ENCODE results near the gene OR5D18. TPM values are rescaled to one million over a fixed set of nuclear protein-coding genes. Genes with fewer than 3 reads are reported as not detected.

Gene OR5D18
- total RNA-seq, 2 donors from 2014 or later = not detected

DNA sequence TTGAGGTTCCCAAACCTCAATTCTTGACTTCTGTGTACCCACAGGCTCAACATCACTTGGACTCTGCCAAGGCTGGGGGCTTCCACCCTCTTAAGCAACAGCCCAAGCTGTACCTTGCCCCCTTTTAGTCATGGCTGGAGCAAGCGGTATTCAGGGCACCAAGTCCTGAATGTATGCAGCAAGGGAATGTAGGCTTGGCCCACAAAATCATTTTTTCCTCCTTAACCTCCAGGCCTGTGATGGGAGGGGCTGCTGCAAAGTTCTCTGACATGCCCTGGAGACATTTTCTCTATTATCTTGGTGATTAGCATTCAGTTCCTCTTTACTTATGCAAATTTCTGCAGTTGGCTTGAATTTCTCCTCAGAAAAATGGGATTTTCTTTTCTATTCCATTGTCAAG is 13.2 kb upstream of the OR5D18 start:
- intact Hi-C loops (cut with DNase I) = no loop called here
- H3K27me3 ChIP-seq = no peaks in the 10 kb centered on the region

DNA sequence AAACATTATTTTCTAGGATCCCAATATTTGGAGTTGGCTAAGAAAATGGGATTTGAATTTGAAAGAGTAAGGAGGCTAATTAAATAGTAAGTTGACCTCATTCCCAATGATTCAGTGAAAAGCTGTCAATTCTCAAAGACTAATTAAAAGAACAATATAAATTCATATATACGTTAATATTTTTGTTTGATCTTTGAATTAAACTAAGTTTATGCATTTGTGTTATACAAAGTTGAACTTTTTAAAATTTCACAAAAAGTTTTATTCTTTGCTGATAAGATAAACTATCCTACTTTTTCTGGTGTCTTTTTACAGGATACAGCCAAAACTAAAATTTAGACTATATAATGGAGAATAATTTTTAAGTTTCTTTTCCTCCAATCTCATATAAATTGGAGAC is 8.4 kb upstream of the OR5D18 start, which contains the start of gene OR5L1:
OR5L1 (plus strand) TSS at position 301 of the 400 bp plus-strand sequence. CDS start 100 bp downstream, outside the sequence.
- no peaks in the 10 kb centered on the region for H3K9me3 ChIP-seq
- no peak for DNase-seq
- H3K36me3 ChIP-seq = no peaks in the 10 kb centered on the region
- no peak within 1 kb of the TSS for H3K4me3 ChIP-seq
- intact Hi-C loops (cut with DNase I) = no loop called here
- no peaks in the 10 kb centered on the region for H3K4me1 ChIP-seq
- H3K9ac ChIP-seq (ENCODE audit: low read depth in 2 of 2, low read length in 2 of 2) = no peak within 1 kb of the TSS
- no peak within 1 kb of the TSS for H3K27ac ChIP-seq
- TF ChIP-seq, protein P1, sequence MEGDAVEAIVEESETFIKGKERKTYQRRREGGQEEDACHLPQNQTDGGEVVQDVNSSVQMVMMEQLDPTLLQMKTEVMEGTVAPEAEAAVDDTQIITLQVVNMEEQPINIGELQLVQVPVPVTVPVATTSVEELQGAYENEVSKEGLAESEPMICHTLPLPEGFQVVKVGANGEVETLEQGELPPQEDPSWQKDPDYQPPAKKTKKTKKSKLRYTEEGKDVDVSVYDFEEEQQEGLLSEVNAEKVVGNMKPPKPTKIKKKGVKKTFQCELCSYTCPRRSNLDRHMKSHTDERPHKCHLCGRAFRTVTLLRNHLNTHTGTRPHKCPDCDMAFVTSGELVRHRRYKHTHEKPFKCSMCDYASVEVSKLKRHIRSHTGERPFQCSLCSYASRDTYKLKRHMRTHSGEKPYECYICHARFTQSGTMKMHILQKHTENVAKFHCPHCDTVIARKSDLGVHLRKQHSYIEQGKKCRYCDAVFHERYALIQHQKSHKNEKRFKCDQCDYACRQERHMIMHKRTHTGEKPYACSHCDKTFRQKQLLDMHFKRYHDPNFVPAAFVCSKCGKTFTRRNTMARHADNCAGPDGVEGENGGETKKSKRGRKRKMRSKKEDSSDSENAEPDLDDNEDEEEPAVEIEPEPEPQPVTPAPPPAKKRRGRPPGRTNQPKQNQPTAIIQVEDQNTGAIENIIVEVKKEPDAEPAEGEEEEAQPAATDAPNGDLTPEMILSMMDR (IDR thresholded peaks at IDR 0.05) = no peak
- H3K27me3 ChIP-seq = no peaks in the 10 kb centered on the region

More for the DNA sequence above, 13.2 kb upstream of the OR5D18 start:
- H3K36me3 ChIP-seq = no peaks in the 10 kb centered on the region
- no peak overlapping the region for H3K9ac ChIP-seq (ENCODE audit: low read depth in 2 of 2, low read length in 2 of 2)
- no peak overlapping the region for H3K27ac ChIP-seq
- TF ChIP-seq, protein P1 (IDR thresholded peaks at IDR 0.05) = no peak
- no peak overlapping the region for H3K4me3 ChIP-seq
- H3K4me1 ChIP-seq = no peaks in the 10 kb centered on the region
- no peak for DNase-seq
- no peaks in the 10 kb centered on the region for H3K9me3 ChIP-seq

GRCh38 chr11:55826919-55827318 is 7.5 kb downstream of the OR5D18 start, which contains the start of gene OR5L2:
TSS of gene OR5L2 (plus strand) at chr11:55827219. CDS start at chr11:55827219, 0 bp downstream.
- TF ChIP-seq, protein P1 (IDR thresholded peaks at IDR 0.05) = no peak
- H3K9me3 ChIP-seq = no peaks in the 10 kb centered on the region

GRCh38 chr11:55838452-55838851 is 19.0 kb downstream of the OR5D18 start, which contains the start of gene OR5D16:
TSS of gene OR5D16 (plus strand) at chr11:55838752. CDS start at chr11:55838752, 0 bp downstream.
- H3K4me3 ChIP-seq = no peak within 1 kb of the TSS
- no peak within 1 kb of the TSS for H3K9ac ChIP-seq (ENCODE audit: low read depth in 2 of 2, low read length in 2 of 2)
- intact Hi-C loops (cut with DNase I) = no loop called here
- no peak for DNase-seq
- no peaks in the 10 kb centered on the region for H3K9me3 ChIP-seq
- no peak within 1 kb of the TSS for H3K27ac ChIP-seq
- no peaks in the 10 kb centered on the region for H3K4me1 ChIP-seq
- TF ChIP-seq, protein P1 (IDR thresholded peaks at IDR 0.05) = no peak
- no peaks in the 10 kb centered on the region for H3K27me3 ChIP-seq
- no peaks in the 10 kb centered on the region for H3K36me3 ChIP-seq

More at GRCh38 chr11:55826919-55827318, 7.5 kb downstream of the OR5D18 start, which contains the start of gene OR5L2:
- intact Hi-C loops (cut with DNase I) = no loop called here
- Histone ChIP-seq H3K27ac (no peak within 1 kb of the TSS), H3K27me3 (no peaks in the 10 kb centered on the region), H3K9ac (ENCODE audit: low read depth in 2 of 2, low read length in 2 of 2) (no peak within 1 kb of the TSS), H3K4me1 (no peaks in the 10 kb centered on the region), H3K36me3 (no peaks in the 10 kb centered on the region), H3K4me3 (no peak within 1 kb of the TSS)
- DNase-seq = no peak

DNA sequence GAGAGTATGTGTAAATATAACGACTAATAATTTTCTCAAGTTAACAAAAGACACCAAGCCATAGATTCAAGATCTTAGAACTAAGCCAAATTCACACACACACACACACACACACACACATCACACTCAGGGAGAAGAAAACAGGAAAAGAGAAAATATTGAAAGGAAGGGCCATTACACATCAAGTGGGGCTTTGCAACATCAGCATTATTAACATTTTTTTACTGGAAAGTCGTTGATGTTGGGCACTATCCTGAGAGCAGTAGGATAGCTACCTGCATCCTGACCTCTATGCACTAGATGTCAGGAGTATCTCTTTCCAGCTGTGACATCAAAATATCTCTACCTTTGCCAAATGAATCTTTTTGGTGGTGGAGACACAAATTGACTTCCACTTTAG is 28.0 kb downstream of the OR5D18 start:
- no peak for DNase-seq
- Histone ChIP-seq H3K9me3 (no peaks in the 10 kb centered on the region), H3K36me3 (no peaks in the 10 kb centered on the region), H3K4me3 (no peak overlapping the region), H3K4me1 (no peaks in the 10 kb centered on the region), H3K9ac (ENCODE audit: low read depth in 2 of 2, low read length in 2 of 2) (no peak overlapping the region), H3K27ac (no peak overlapping the region), H3K27me3 (no peaks in the 10 kb centered on the region)
- intact Hi-C loops (cut with DNase I) = no loop called here
- TF ChIP-seq, protein P1 (IDR thresholded peaks at IDR 0.05) = no peak

Measured in colonic mucosa (tissue), 4 donors.